Ishikawa (cell line): ENCODE results near the gene GPS2.
A peak's percentile ranks its signal among the peaks of the same experiment; 100 is the strongest.

Experiments
- CEBPB ChIP-seq: IDR thresholded peaks from 2 replicates; pipeline ENCODE4 v1.6.1; 2012
- CREB1 ChIP-seq: IDR thresholded peaks from 2 replicates; pipeline ENCODE4 v1.6.1; 2012; ENCODE audit warnings: low read depth
- EGR1 ChIP-seq: IDR thresholded peaks from 2 replicates; pipeline ENCODE4 v1.6.1; 2012
- EP300 ChIP-seq: IDR thresholded peaks from 2 replicates; pipeline ENCODE4 v1.6.1; 2012; ENCODE audit warnings: borderline replicate concordance
- FOXM1 ChIP-seq: IDR thresholded peaks from 2 replicates; pipeline ENCODE4 v1.6.1; 2012; ENCODE audit warnings: low read depth, borderline replicate concordance
- MAX ChIP-seq: IDR thresholded peaks from 2 replicates; pipeline ENCODE4 v1.6.1; 2012
- NFIC ChIP-seq: IDR thresholded peaks from 2 replicates; pipeline ENCODE4 v1.6.1; 2012
- RAD21 ChIP-seq: IDR thresholded peaks from 2 replicates; pipeline ENCODE4 v1.6.1; 2012; ENCODE audit warnings: low read depth
- REST ChIP-seq: IDR thresholded peaks from 2 replicates; pipeline ENCODE4 v1.6.1; 2012; ENCODE audit warnings: low read depth, mild to moderate bottlenecking
- TAF1 ChIP-seq: IDR thresholded peaks from 2 replicates; pipeline ENCODE4 v1.6.1; 2012; ENCODE audit warnings: low read depth, mild to moderate bottlenecking
- TCF12 ChIP-seq: IDR thresholded peaks from 2 replicates; pipeline ENCODE4 v1.6.1; 2012; ENCODE audit warnings: low read depth
- TEAD4 ChIP-seq: IDR thresholded peaks from 2 replicates; pipeline ENCODE4 v1.6.1; 2012
- USF1 ChIP-seq: IDR thresholded peaks from 2 replicates; pipeline ENCODE4 v1.6.1; 2012
- YY1 ChIP-seq: IDR thresholded peaks from 2 replicates; pipeline ENCODE4 v1.6.1; 2012; ENCODE audit warnings: low read depth
- ZBTB7A ChIP-seq: IDR thresholded peaks from 2 replicates; pipeline ENCODE4 v1.6.1; 2012; ENCODE audit warnings: low read depth

GPS2 gene

GRCh38 chr17:7351665-7352502 lies 36.7 kb upstream of the GPS2 start, which contains the start of gene KCTD11:
TSS of gene KCTD11 (plus strand) at chr17:7352162.
- TF ChIP-seq CREB1 (no peak), USF1 (no peak), ZBTB7A (no peak), EGR1 (peak; percentile 95), TCF12 (peak; percentile 59; the same call in 1 of the 2 replicates), EP300 (peak; percentile 82), CEBPB (no peak), REST (no peak), RAD21 (no peak), TAF1 (peak; percentile 52; the same call in 1 of the 2 replicates), MAX (peak; percentile 71), FOXM1 (no peak), TEAD4 (peak; percentile 89), NFIC (no peak), YY1 (no peak)

- no peak for TF ChIP-seq EGR1
- TF ChIP-seq YY1: no peak
- no peak for TF ChIP-seq MAX
- TF ChIP-seq FOXM1: no peak
- TF ChIP-seq USF1: no peak
- TF ChIP-seq TCF12: no peak
Measured at GRCh38 chr17:7348478-7349242, 33.5 kb upstream of the GPS2 start.

- no peak for TF ChIP-seq TCF12
- TF ChIP-seq REST: no peak
- TF ChIP-seq ZBTB7A: no peak
- TF ChIP-seq CREB1: no peak
- TF ChIP-seq RAD21: no peak
- no peak for TF ChIP-seq EP300
- TF ChIP-seq TEAD4: no peak
- no peak for TF ChIP-seq USF1
- no peak for TF ChIP-seq NFIC
- no peak for TF ChIP-seq EGR1
- no peak for TF ChIP-seq MAX
- TF ChIP-seq FOXM1: no peak
- TF ChIP-seq CEBPB: no peak
- no peak for TF ChIP-seq YY1
- TF ChIP-seq TAF1: no peak
Measured at GRCh38 chr17:7347630-7348477, 32.7 kb upstream of the GPS2 start.
